HepG2 (cell line): ENCODE results near the gene PROSER1.

Source experiments
- CBX1 ChIP-seq: IDR thresholded peaks from one replicate; pipeline ENCODE4 v1.6.1; 2016; ENCODE audit warnings: antibody characterized with exemption, low read depth
- CREM ChIP-seq, 2 experiments: sonication (generic) in 1 of 2; formaldehyde crosslinking in 1 of 2; IDR thresholded peaks; 2 replicates each; pipeline versions ENCODE4 v1.4.0 to v1.6.1; 2016 to 2020; ENCODE audit warnings: antibody characterized with exemption in 1 of 2, mild to moderate bottlenecking in 1 of 2, missing genetic modification reagents in 1 of 2
- EZH2 ChIP-seq: conservative IDR thresholded peaks from 2 replicates; pipeline ENCODE4 v1.6.1; 2012; ENCODE audit warnings: mild to moderate bottlenecking, low read depth, low read length, moderate library complexity
- KAT2B ChIP-seq: fragments of 150-350 bp; IDR thresholded peaks from 2 replicates; pipeline ENCODE4 v1.6.1; 2014; ENCODE audit warnings: low read depth, low read length, borderline replicate concordance
- NR2C2 ChIP-seq: sonication (generic); formaldehyde crosslinking; IDR thresholded peaks from 2 replicates; pipeline ENCODE4 v1.4.0; 2020; ENCODE audit warnings: missing genetic modification reagents, mild to moderate bottlenecking, moderate library complexity, borderline replicate concordance
- NR3C1 ChIP-seq: sonication (generic); formaldehyde crosslinking; IDR thresholded peaks from 2 replicates; pipeline ENCODE4 v1.4.0; 2020; ENCODE audit warnings: missing genetic modification reagents
- SAP130 ChIP-seq: IDR thresholded peaks from 2 replicates; pipeline ENCODE4 v1.6.1; 2016; ENCODE audit warnings: low read depth
- U2AF1 ChIP-seq: fragments of 200-400 bp; formaldehyde crosslinking; optimal IDR thresholded peaks from 2 replicates; pipeline ENCODE3; 2017; ENCODE audit warnings: mild to moderate bottlenecking, low read depth, low read length
- ZBTB38 ChIP-seq: sonication (generic); formaldehyde crosslinking; IDR thresholded peaks from 2 replicates; pipeline ENCODE4 v1.5.1; 2020; ENCODE audit warnings: mild to moderate bottlenecking, missing genetic modification reagents
- ZNF20 ChIP-seq: sonication (generic); formaldehyde crosslinking; IDR thresholded peaks from 2 replicates; pipeline ENCODE4 v1.4.0; 2020; ENCODE audit warnings: mild to moderate bottlenecking, moderate library complexity, missing genetic modification reagents
- ZNF224 ChIP-seq: sonication (generic); formaldehyde crosslinking; IDR thresholded peaks from 2 replicates; pipeline ENCODE4 v1.5.0; 2020; ENCODE audit warnings: mild to moderate bottlenecking, missing genetic modification reagents
- TF ChIP-seq, protein P1 (sequence below): sonication (generic); formaldehyde crosslinking; IDR thresholded peaks from 2 replicates; pipeline ENCODE4 v1.4.0; 2020; ENCODE audit warnings: mild to moderate bottlenecking, missing genetic modification reagents, borderline replicate concordance
- TF ChIP-seq, protein P2 (sequence below): sonication (generic); formaldehyde crosslinking; IDR thresholded peaks from 2 replicates; pipeline ENCODE4 v1.5.0; 2020; ENCODE audit warnings: mild to moderate bottlenecking, missing genetic modification reagents, moderate library complexity

DNA sequence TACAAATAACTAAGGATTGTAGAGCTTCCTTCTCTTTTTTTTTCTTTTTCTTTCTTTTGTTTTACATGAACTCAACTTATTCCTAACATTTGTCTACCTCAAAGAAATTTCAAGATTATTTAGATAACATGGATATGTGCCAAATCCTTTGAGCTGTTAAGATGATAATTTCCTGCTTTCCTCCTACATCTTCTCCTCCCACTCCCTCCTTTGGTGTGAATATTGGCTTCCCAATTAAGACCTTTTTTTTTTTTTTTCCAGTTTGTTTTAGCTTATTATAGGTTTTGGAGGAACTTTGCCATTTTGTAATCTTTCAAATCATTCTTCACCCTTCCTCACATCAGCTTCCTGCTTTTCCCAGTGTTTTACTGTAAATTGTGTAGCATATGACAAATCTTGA lies 10.9 kb upstream of the PROSER1 start:
- TF ChIP-seq, protein P1, sequence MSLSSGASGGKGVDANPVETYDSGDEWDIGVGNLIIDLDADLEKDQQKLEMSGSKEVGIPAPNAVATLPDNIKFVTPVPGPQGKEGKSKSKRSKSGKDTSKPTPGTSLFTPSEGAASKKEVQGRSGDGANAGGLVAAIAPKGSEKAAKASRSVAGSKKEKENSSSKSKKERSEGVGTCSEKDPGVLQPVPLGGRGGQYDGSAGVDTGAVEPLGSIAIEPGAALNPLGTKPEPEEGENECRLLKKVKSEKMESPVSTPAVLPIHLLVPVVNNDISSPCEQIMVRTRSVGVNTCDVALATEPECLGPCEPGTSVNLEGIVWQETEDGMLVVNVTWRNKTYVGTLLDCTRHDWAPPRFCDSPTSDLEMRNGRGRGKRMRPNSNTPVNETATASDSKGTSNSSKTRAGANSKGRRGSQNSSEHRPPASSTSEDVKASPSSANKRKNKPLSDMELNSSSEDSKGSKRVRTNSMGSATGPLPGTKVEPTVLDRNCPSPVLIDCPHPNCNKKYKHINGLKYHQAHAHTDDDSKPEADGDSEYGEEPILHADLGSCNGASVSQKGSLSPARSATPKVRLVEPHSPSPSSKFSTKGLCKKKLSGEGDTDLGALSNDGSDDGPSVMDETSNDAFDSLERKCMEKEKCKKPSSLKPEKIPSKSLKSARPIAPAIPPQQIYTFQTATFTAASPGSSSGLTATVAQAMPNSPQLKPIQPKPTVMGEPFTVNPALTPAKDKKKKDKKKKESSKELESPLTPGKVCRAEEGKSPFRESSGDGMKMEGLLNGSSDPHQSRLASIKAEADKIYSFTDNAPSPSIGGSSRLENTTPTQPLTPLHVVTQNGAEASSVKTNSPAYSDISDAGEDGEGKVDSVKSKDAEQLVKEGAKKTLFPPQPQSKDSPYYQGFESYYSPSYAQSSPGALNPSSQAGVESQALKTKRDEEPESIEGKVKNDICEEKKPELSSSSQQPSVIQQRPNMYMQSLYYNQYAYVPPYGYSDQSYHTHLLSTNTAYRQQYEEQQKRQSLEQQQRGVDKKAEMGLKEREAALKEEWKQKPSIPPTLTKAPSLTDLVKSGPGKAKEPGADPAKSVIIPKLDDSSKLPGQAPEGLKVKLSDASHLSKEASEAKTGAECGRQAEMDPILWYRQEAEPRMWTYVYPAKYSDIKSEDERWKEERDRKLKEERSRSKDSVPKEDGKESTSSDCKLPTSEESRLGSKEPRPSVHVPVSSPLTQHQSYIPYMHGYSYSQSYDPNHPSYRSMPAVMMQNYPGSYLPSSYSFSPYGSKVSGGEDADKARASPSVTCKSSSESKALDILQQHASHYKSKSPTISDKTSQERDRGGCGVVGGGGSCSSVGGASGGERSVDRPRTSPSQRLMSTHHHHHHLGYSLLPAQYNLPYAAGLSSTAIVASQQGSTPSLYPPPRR (CRISPR knock-in tag): no peak
- no peak for TF ChIP-seq NR3C1 (CRISPR knock-in tag)
- no peak for TF ChIP-seq KAT2B
- TF ChIP-seq CBX1: no peak
- no peak for TF ChIP-seq ZNF20 (CRISPR knock-in tag)
- TF ChIP-seq ZBTB38: no peak
- TF ChIP-seq, protein P2, sequence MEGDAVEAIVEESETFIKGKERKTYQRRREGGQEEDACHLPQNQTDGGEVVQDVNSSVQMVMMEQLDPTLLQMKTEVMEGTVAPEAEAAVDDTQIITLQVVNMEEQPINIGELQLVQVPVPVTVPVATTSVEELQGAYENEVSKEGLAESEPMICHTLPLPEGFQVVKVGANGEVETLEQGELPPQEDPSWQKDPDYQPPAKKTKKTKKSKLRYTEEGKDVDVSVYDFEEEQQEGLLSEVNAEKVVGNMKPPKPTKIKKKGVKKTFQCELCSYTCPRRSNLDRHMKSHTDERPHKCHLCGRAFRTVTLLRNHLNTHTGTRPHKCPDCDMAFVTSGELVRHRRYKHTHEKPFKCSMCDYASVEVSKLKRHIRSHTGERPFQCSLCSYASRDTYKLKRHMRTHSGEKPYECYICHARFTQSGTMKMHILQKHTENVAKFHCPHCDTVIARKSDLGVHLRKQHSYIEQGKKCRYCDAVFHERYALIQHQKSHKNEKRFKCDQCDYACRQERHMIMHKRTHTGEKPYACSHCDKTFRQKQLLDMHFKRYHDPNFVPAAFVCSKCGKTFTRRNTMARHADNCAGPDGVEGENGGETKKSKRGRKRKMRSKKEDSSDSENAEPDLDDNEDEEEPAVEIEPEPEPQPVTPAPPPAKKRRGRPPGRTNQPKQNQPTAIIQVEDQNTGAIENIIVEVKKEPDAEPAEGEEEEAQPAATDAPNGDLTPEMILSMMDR (CRISPR knock-in tag): no peak
- no peak for TF ChIP-seq CREM (IDR thresholded peaks at IDR 0.05)
- TF ChIP-seq CREM (CRISPR knock-in tag; IDR thresholded peaks at IDR 0.05): no peak
- no peak for TF ChIP-seq U2AF1
- no peak for TF ChIP-seq ZNF224
- no peak for TF ChIP-seq EZH2
- TF ChIP-seq NR2C2 (CRISPR knock-in tag): no peak
- TF ChIP-seq SAP130 (CRISPR knock-in tag): no peak
